GM18502 (cell line): ENCODE measurements around the gene SLC25A45.
"Not testable (repeated sequence)": the region's sequence is repeated elsewhere in the genome, so short reads cannot be mapped to it uniquely, and the experiment has no call there.

Experiments used
- ATAC-seq: cut with Tn5 transposase; IDR thresholded peaks from one replicate; pipeline ENCODE4 v1.9.1; 2021; ENCODE audit warnings: mild to moderate bottlenecking; ENCODE audit not compliant: unreplicated experiment, poor library complexity

Gene SLC25A45

DNA sequence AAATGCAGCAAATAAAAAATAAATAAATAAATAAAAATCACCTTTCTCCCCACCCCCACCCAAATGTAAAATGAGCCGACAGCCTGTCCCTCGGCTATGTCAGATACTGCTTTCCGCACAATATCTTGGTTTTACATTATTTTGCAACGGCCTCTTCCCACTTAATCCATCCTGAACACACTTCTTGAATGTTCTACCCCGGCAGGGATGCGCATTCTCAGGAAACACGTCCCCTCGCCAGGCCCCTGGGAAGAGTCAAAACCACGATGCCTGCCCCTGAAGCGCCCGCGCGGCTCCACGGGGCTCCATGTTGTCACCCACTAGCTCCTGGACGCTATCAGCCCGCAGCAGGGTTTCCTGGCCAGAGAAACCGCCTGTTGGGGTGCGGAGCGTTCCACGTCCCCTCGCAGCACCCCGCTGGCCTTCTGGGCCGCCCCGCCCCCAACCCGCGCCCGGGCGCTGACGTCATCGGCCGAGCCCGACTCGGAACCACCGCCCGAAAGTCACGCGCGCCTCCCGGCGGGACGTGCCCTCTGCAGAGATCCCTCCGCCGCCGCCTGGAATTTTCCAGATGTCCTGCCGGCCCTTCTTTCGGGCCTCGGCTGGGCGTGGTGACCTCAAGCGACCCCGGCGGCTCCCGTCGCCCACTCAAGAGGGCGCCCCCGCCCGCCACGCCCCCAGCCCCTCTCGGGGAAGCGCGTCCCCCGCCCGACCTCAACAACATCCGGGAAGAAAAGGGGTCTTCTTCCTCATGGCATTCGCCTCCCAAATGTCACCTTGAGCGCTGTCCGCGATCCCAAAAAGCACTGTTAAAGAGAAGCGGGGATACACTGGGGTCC lies 39.6 kb upstream of the SLC25A45 start:
- ATAC-seq, result peak; percentile 20

DNA sequence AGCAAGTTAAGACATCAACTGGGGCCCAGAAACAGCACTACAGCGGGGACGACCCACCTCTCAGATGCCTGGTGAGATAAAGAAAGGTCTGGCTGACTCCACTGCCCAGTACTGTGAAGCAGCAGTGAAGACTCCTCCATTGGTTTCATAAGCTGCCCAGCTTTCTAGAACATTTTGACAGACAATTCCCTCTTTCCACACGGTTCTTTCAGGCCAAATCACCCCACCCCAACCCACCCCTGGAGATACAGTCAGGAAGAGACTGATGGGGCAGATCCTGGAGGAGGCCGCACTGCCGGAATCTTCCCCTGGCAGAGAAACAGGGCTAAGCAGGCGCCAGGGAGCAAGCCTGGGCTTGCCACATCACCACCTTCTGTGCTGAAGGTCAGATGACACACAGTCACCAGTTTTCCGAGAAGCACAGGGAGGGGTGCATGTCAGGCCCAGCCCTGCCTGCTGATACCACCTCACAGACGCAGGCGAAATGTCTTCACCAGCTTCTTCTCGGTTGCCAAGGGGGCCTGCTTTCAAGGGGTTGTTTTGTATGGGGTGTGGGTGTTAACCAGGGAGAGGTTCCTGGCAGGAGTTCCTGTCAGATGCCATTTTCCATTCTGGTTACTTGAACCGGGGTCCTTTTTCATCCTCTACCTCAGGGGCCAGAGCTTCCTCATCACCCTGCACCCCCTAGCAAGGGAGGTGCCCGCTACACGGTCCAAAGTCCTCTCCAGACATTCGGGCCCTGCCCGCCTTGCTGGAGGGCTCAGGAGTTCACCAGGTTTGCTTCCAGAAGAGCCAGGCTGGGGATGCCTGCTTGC lies 38.7 kb upstream of the SLC25A45 start:
- no peak for ATAC-seq

DNA sequence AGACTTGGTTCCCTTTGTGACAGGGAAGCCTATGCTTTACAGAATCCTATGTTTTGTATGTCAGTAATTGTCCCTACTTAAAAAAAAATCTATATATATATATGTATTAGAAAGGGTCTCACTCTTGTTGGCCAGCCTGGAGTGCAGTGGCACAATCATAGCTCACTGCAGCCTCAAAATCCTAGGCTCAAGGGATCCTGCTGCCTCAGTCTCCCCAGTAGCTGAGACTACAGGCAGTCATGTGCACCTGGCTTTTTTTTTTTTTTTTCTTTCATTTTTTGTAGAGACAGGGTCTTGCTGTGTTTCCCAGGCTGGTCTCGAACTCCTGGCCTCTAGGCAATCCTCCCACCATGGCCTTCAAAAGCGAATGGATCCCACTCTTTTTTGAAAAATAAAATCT lies 38.1 kb upstream of the SLC25A45 start:
- ATAC-seq, result no peak

DNA sequence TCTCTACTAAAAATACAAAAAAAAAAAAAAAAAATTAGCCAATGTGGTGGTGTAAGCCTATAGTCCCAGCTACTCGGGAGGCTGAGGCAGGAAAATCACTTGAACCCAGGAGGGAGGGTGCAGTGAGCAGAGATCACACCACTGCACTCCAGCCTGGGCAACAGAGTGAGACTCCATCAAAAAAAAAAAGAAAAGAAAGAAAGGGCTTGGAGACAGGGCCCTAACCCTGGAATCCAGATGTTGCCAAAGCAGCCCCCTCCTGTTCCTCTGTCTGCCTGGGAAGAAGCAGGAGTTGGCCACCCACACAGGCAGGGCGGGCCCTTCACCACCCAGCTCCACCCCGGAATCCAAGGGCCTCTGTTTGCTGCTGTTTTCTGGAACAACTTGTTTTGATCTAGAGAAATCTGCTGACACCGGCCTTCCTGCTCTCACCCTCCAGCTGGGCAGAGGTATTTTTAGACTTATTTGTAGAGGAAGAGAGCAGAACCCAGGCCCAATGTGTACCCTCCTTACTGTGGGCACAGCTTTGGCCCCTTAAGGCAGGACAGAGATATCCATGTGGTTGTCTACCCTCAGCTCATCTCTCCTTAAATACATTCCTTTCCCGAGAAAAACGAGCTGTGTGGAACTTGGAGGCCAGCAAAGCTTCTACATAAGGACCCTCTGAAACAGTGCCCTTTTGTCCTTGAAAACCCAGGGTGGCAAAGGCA lies 37.5 kb upstream of the SLC25A45 start:
- ATAC-seq, result no peak

- ATAC-seq, result no peak
Observed at GRCh38 chr11:65419460-65419771, 37.0 kb upstream of the SLC25A45 start.

GRCh38 chr11:65418681-65419459 lies 36.4 kb upstream of the SLC25A45 start:
- ATAC-seq, result peak; percentile 41

DNA sequence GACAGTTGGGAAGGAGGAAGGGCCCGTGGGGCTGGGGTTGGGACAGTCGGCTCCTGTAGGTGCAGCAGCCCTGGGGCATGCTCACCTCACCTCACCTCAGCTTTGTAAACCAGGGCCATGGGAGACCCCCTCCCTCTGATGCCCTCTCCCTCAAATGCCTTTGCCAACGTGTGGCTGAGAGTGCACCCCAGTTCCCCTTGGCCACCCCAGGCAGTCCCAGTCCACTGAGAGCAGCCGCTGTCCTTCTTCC lies 35.9 kb upstream of the SLC25A45 start:
- ATAC-seq, result no peak

- ATAC-seq, result peak; percentile 0
Observed at GRCh38 chr11:65417702-65418430, 35.4 kb upstream of the SLC25A45 start.

- ATAC-seq, result no peak
Observed at GRCh38 chr11:65416841-65417701, 34.6 kb upstream of the SLC25A45 start.

DNA sequence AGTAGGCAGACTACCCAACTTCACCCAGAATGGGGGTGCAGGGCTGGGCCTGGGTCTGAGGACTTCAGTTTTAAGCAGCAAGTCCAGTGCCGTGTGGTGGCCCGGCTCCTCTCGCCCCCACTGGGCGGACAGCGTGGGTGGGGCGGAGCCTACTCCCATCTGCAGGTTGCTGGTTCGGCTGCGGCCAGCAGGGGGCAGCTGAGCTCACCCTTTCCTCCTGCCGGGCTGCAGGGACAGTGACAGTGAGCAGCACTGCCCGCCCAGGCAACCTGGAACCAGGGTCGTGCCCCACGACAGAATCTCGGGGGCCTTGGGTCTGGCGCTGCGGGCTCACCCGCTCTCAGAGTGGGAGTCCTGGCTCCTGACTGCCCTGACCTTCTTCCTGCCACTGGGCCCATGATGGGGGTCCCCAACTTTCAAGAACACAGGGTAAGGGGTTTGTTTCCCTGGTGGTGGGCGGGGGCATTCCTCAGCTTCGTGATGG lies 33.9 kb upstream of the SLC25A45 start:
- peak; percentile 40 for ATAC-seq

DNA sequence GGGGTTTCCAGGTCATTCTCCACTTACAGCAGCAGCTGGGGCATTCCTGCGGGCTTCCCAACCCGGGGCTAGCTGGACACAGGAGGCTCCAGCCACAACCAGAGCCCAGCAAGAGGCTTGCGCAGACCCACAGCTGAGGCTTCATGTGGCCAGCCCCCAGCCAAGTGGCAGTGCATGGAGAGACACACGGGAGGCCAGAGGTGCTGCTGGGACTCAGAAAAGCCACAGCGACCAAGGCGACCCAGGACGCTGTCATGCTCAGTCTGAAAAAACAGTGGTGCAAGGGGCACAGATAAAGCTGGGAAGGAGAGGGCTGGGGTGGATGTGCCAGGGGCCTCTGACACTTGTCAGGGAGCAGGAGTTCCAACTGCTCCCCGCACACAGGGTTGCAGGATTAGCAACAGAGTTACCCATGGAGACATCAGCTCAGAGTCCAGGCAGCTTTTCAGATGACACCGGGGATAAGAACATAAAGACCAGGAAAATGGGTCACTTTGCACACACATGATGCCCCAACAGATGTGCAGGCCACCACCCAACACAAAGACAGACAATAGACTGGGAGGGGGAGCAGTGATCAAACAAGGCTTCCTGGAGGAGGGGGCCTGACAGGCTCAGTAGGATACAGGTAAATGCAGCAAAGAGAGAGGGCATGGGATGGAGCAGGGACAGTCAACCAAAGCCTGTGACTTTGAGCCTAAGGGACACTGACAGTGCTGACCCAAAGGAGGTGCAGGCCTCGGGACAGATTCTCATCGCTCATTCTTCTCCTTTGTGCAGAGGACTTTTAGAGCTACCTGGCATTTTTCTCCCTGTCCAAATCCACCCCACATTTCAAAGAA lies 33.3 kb upstream of the SLC25A45 start:
- ATAC-seq, result no peak

- no peak for ATAC-seq
Observed at GRCh38 chr11:65414776-65415498, 32.5 kb upstream of the SLC25A45 start.

- not testable (repeated sequence) for ATAC-seq
Observed at GRCh38 chr11:65413077-65413664, 30.7 kb upstream of the SLC25A45 start.

- no peak for ATAC-seq
Observed at GRCh38 chr11:65412271-65413076, 30.0 kb upstream of the SLC25A45 start.

DNA sequence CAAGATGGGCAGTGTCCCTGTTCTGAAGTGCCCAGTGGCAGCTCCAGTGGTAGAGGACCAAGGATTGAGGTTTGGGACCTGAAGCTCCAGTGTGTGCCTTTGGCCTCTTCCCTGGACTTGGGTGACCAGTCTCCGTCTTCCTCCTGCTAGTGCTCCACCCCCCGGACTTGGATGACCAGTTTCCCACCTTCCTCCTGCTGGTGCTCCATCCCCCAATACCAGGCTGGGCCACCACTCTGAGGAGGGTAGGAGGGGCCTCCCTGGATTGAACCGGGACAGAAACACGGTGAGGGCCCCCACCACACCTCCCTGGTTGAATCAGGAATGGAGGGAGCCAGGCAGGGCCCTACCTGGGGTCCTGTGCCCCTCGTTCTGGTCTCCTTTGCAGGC lies 29.2 kb upstream of the SLC25A45 start:
- ATAC-seq, result no peak
